Activated T-cell treated with anti-CD3 and anti-CD28 coated beads, Interleukin-2, amount 50 U/mL, for 72 hours (primary cell): Measurements from ENCODE around the gene CFAP52. TPM values are rescaled to one million over a fixed set of nuclear protein-coding genes. Genes with fewer than 3 reads are reported as not detected.
A peak's percentile ranks its signal among the peaks of the same experiment; 100 is the strongest.
"Not testable (repeated sequence)": the region's sequence is repeated elsewhere in the genome, so short reads cannot be mapped to it uniquely, and the experiment has no call there.

Experiments used
- ATAC-seq, 2 donors: fragments of 150-1000 bp; cut with Tn5 transposase; replicated peaks in 1 of 2; 2 replicates each; pipeline ENCODE4 v1.10.0; 2021; ENCODE audit warnings: moderate library complexity in 2 of 2, mild to moderate bottlenecking in 1 of 2
- DNase-seq, 2 donors: peaks; one replicate each; pipeline ENCODE4 v3.0.0; 2021 to 2022; ENCODE audit warnings: mixed read lengths in 1 of 2
- H3K27ac Mint-ChIP-seq: one replicate; pipeline ENCODE4 v1.8.0; 2022; ENCODE audit warnings: mild to moderate bottlenecking, moderate library complexity, mixed read lengths
- H3K27me3 Mint-ChIP-seq: one replicate; pipeline ENCODE4 v1.8.0; 2022; ENCODE audit warnings: low read depth, mixed read lengths
- H3K36me3 Mint-ChIP-seq, 2 donors: one replicate each; pipeline ENCODE4 v1.8.0; 2022; ENCODE audit warnings: mixed read lengths in 2 of 2, mild to moderate bottlenecking in 1 of 2; ENCODE audit not compliant: insufficient read depth in 2 of 2
- H3K4me1 Mint-ChIP-seq: one replicate; pipeline ENCODE4 v1.8.0; 2022; ENCODE audit warnings: low read depth, mixed read lengths
- H3K4me3 Mint-ChIP-seq, 2 donors: one replicate each; pipeline ENCODE4 v1.8.0; 2022; ENCODE audit warnings: mild to moderate bottlenecking in 2 of 2, mixed read lengths in 2 of 2, moderate library complexity in 2 of 2
- H3K9me3 Mint-ChIP-seq, 2 donors: one replicate each; pipeline ENCODE4 v1.8.0; 2022; ENCODE audit warnings: mixed read lengths in 2 of 2
- total RNA-seq, 2 donors: library from RNA; stranded (reverse); gene quantifications; one replicate each; pipeline ENCODE4 v1.2.3, GENCODE V29; 2022

The CFAP52 gene
- total RNA-seq, 2 donors from 2014 or later = 0.28 to 0.77 TPM

DNA sequence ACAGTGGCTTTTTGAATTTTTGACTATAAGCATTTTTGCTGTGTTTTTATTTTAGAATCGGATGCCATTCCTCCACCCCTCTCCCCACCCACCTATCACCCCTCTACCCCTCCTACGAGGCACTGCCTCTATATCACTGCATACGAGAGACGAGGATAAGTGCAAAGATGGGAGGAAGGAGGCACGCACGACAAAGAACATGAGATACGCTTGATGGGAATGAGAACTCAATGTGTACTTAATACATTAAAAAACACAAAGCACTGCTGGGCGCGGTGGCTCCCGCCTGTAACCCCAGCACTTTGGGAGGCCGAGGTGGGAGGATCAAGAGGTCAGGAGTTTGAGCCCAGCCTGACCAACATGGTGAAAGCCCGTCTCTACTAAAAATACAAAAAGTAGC, 60.1 kb downstream of the CFAP52 start:
- H3K9me3 Mint-ChIP-seq = no peaks in the 10 kb centered on the region
- no peaks in the 10 kb centered on the region for H3K36me3 Mint-ChIP-seq
- DNase-seq (no peak), ATAC-seq (no peak)
- H3K27ac Mint-ChIP-seq = no peak overlapping the region
- no peaks in the 10 kb centered on the region for H3K4me1 Mint-ChIP-seq
- peaks cover 22% of the 10 kb centered on the region for H3K27me3 Mint-ChIP-seq
- no peak overlapping the region for H3K4me3 Mint-ChIP-seq

DNA sequence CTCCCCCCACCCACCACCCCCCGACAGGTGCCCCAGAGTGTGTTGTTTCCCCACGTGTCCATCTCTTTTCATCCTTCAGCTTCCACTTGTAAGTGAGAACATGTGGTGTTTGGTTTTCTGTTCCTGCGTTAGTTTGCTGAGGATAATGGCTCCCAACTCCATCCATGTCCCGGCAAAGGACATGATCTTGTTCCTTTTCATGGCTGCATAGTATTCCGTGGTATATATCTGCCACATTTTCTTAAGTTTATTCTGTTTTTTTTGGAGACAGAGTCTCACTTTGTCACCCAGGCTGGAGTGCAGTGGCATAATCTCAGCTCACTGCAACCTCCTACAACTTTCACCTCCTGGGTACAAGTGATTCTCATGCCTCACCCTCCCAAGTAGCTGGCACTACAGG, 63.9 kb downstream of the CFAP52 start:
- not testable (repeated sequence) for H3K27ac Mint-ChIP-seq, H3K9me3 Mint-ChIP-seq, DNase-seq, ATAC-seq, H3K4me3 Mint-ChIP-seq, H3K4me1 Mint-ChIP-seq, H3K36me3 Mint-ChIP-seq
- peaks cover 43% of the 10 kb centered on the region for H3K27me3 Mint-ChIP-seq

DNA sequence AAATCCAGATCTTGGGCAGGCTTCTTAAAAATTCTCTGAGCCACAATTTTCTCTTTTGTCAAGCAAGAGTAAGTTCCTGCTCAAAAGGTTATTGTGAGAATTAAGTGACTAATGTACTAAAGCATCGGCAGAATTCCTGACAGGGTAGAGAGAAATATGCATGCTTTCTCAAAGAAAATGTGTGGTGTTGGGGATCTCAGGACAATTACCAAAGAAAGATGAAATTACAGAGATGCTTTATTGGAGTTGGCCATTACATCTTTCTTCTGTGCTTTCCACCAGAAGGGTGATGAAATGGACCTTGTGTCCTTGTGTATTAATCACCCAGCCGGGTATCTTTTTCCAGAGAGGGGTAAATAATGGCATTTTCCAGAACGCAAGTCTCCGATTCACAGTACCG, 67.2 kb downstream of the CFAP52 start:
- peaks cover 17% of the 10 kb centered on the region for H3K4me1 Mint-ChIP-seq
- ATAC-seq = no peak
- DNase-seq = no peak
- H3K27me3 Mint-ChIP-seq = peaks cover 62% of the 10 kb centered on the region
- H3K27ac Mint-ChIP-seq = no peak overlapping the region
- peak overlapping the region; percentile 7 to 43 for H3K4me3 Mint-ChIP-seq
- H3K36me3 Mint-ChIP-seq = no peaks in the 10 kb centered on the region
- no peaks in the 10 kb centered on the region for H3K9me3 Mint-ChIP-seq

DNA sequence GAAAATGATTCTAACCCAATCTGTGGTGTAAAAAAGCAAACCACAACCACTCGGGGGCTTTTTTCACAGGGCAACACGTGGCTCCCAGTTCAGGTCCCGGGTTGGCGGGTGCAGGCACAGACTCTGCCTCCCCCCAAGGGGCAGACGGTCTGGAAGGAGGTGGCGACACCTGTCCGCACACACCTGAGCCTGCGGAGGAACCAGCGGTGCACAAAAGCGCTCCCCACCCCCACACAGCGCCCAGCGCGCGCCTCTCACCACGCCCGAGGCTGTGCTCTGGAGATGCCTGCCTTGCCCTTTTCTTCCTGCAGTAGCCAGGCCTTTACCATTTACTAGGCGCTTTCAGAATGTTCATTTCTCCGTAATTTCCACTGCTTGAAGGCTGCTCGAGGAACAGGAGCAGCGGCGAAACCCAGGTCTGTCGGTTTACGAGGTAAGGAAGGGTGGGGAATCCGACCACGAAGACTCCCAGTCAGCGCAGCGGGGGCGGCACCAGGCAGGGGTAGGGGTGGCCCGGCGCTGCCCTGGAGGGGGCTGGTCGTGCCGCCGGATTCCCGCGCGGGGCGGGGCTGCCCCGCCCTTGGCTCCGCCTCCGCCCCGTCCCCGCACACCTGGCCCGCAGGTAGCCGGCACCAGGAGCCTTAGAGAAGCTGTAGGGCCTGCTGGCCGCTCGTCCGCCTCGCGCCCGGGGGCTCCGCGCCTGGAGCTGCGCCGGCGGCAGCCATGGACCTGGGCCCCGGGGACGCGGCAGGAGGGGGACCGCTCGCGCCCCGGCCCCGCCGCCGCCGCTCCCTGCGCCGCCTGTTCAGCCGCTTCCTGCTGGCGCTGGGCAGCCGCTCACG, 68.7 kb downstream of the CFAP52 start, which contains the start of gene USP43:
TSS of gene USP43 (plus strand) at position 608 of the 842 bp plus-strand sequence. CDS start at position 724, 116 bp downstream.
- Mint-ChIP-seq H3K4me3 (peak within 1 kb of the TSS; percentile 84 to 88), H3K27ac (peak within 1 kb of the TSS; percentile 1), H3K9me3 (no peaks in the 10 kb centered on the region), H3K4me1 (peaks cover 21% of the 10 kb centered on the region), H3K36me3 (no peaks in the 10 kb centered on the region), H3K27me3 (peaks cover 67% of the 10 kb centered on the region)
- peak; percentile 67 to 70 for ATAC-seq
- peak; percentile 30 to 39 for DNase-seq

DNA sequence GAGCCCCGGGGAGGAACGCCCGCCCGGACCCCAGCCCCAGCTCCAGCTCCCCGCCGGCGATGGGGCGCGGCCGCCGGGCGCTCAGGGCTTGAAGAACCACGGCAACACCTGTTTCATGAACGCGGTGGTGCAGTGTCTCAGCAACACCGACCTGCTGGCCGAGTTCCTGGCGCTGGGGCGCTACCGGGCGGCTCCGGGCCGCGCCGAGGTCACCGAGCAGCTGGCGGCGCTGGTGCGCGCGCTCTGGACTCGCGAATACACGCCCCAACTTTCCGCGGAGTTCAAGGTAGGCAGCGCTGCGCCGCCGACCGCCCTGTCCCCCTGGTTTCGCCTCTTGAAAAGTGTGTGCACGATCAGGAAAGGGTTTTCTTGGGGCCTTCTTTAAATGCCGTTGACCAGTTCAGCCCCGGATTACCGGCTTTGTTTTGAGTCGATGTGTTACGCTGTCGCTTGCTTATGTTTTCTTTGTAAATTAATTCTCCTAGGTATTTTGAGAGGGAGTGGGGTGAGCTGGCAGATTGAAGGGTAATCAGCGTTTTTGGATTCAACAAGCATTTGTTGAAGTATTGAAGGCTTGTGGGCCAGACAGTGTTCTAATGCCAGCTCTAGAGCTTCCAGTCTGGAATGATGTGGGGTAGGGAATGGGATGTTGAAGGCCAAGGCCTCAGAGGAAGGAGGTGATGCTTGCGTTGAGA, 69.6 kb downstream of the CFAP52 start:
- Mint-ChIP-seq H3K36me3 (no peaks in the 10 kb centered on the region), H3K9me3 (no peaks in the 10 kb centered on the region), H3K27me3 (peaks cover 63% of the 10 kb centered on the region), H3K27ac (peak overlapping the region; percentile 1), H3K4me1 (peaks cover 21% of the 10 kb centered on the region), H3K4me3 (peak overlapping the region; percentile 79 to 86)
- ATAC-seq = peak; percentile 70 to 78
- DNase-seq = peak; percentile 38 to 60

DNA sequence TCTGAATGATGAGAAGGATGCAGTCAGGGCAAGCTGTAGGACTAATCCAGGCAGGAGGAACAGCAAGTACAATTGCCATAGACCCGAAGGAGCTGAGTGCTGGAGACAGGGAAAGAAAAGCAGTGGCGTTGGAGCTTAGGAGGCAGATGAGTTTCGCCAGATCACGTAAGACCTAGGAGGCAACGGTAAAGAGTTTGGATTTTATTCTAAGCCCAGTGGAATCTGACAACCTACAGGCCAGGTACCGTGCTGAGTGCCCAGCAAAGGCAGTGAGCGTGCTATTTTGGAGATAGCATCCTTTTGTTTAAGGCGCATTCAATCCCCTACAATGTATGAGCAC, 70.1 kb downstream of the CFAP52 start:
- peaks cover 21% of the 10 kb centered on the region for H3K4me1 Mint-ChIP-seq
- ATAC-seq = no peak
- peaks cover 63% of the 10 kb centered on the region for H3K27me3 Mint-ChIP-seq

DNA sequence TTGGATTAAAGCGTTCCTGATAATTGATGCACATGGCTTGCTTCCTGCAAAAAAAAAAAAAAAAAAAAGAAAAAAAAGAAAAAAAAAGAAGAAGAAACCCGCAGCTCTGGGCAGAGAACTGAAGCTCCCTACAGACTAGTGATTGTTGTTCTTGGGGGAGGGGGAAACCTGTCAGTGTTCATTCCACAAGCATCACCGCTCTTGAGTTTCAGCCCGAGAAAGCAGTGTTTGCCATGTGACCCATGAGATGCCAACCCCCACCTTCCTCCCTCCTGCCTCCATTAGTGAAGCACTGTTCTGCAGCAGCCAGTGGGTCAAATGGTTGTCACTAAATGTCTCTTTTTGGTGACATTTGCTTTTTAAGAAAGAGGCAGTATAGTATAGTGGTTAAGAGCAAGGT, 70.6 kb downstream of the CFAP52 start:
- Mint-ChIP-seq H3K27me3 (peaks cover 61% of the 10 kb centered on the region), H3K27ac (no peak overlapping the region), H3K9me3 (no peaks in the 10 kb centered on the region), H3K36me3 (no peaks in the 10 kb centered on the region), H3K4me3 (no peak overlapping the region), H3K4me1 (peaks cover 21% of the 10 kb centered on the region)
- ATAC-seq (no peak), DNase-seq (no peak)

More for the DNA sequence above, 70.1 kb downstream of the CFAP52 start:
- H3K36me3 Mint-ChIP-seq = no peaks in the 10 kb centered on the region
- peak overlapping the region; percentile 79 to 86 for H3K4me3 Mint-ChIP-seq
- no peak for DNase-seq
- peak overlapping the region; percentile 1 for H3K27ac Mint-ChIP-seq
- no peaks in the 10 kb centered on the region for H3K9me3 Mint-ChIP-seq

DNA sequence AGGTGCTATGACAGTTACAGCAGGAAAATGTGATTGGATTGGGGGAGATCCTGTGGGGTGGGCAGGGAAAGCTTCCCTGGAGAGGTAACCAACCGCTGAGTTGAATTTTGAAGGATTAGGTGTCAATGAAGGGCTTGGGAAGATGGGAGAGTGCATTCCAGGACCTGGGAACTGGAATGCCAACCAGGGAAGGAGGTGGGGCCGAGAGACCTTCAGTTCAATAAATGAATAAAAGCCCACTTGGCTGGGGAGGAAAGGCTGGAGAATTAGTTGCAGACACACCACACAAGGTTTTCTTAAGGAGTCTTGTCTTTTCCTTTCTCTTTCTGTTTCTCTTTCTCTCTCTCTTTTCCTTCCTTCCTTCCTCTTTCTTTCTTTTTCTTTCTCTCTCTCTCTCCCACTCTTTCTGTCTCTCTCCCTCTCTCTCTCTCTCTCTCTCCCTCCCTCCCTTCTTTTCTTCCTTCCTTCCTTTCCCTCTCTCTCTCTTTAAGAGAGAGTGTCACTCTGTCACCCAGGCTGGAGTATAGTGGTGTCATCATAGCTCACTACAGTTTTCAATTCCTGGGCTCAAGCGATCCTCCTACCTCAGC, 72.2 kb downstream of the CFAP52 start:
- ATAC-seq = no peak
- Mint-ChIP-seq H3K27ac (no peak overlapping the region), H3K4me3 (peak overlapping the region in 1 of 2 donors; percentile 41), H3K27me3 (peaks cover 52% of the 10 kb centered on the region), H3K4me1 (peaks cover 21% of the 10 kb centered on the region), H3K36me3 (no peaks in the 10 kb centered on the region), H3K9me3 (no peaks in the 10 kb centered on the region)
- no peak for DNase-seq

DNA sequence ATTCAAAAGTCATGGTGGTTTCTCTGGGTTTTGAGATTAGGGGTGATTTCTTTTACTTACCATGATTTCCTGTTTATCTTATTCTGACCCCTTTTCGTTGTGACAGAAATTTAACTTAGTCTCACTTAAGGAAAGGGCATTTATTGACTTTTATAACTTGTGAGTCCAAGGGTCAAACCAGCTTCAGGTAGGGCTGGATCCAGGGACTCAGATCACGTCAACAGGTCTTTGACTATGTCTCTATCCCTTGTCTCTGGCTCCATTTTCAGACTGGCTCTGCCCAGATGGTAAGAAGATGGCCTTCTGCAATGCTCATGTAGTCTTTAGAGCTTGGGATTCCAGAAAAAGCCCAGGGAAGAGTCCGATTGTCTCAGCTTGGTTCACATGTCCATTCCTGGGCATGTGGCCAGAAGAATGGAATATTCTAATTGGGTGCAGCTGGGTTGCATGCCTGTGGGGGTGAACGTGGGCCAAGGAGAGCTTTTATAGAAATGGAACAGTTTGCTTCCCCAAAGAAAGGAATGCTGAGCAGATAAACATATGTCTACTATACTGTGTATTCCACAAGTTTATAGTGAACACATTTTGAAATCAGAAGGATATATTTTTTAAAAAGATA, 82.3 kb downstream of the CFAP52 start:
- Mint-ChIP-seq H3K4me1 (no peaks in the 10 kb centered on the region), H3K36me3 (no peaks in the 10 kb centered on the region), H3K27me3 (peaks cover 20% of the 10 kb centered on the region), H3K4me3 (no peak overlapping the region), H3K27ac (no peak overlapping the region), H3K9me3 (no peaks in the 10 kb centered on the region)
- ATAC-seq = no peak
- no peak for DNase-seq

DNA sequence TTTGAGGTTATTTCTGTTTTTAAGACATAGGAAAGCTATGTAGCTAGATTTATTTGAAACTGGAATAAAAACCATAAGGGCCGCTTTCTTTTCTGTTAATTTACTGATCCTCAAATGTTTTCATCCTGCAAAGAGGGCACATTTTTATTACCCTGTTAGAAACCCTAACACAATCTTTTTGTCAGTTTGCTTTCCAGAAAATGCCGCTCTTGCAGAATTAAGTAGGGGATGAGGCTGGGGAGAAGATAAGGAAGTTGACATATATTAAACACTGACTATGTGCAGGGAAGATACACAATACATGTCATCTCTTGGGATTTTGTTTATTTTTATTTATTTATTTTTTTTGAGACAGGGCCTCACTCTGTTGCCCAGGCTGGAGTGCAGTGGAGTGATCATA, 84.6 kb downstream of the CFAP52 start:
- Mint-ChIP-seq H3K27ac (no peak overlapping the region), H3K36me3 (no peaks in the 10 kb centered on the region), H3K4me1 (no peaks in the 10 kb centered on the region), H3K27me3 (peaks cover 8% of the 10 kb centered on the region), H3K9me3 (no peaks in the 10 kb centered on the region), H3K4me3 (no peak overlapping the region)
- no peak for DNase-seq
- ATAC-seq = no peak

DNA sequence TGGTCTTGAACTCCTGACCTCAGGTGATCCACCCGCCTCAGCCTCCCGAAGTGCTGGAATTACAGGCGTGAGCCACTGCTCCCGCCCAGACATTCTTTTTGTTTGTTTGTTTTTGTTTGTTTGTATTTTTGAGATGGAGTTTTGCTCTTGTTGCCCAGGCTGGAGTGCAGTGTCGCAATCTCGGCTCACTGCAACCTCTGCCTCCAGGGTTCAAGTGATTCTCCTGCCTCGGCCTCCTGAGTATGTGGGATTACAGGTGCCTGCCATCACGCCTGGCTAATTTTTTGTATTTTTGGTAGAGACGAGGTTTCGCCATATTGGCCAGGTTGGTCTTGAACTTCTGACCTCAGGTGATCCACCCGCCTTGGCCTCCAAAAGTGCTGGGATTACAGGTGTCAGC, 87.1 kb downstream of the CFAP52 start:
- not testable (repeated sequence) for H3K4me1 Mint-ChIP-seq, H3K36me3 Mint-ChIP-seq, H3K27ac Mint-ChIP-seq, H3K9me3 Mint-ChIP-seq, H3K27me3 Mint-ChIP-seq, ATAC-seq, DNase-seq, H3K4me3 Mint-ChIP-seq

DNA sequence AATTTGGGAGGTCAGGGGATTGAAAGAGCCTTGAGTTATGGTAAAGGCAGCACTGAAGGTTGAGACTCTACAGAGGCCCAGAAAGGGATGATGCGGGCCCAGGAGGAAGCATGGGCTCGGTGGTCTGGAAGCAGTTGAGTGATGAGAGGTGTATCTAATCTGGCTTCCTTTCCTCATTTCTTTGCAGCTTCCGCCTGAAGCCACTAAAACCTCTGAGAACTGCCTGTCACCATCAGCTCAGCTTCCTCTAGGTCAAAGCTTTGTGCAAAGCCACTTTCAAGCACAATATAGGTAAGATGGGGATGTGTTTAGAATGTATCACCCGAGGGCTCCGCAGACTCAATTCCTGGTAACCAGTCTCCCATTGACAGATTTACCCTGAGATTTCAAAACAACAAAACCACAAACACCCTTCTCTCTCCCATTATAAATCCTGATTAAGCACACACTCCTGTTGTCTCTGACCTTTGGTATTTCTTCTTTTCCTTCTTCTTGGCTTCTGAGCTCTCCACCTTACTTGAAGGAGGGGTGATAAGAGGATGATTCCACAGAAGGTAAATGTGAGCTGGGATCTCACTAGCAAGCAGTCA, 90.1 kb downstream of the CFAP52 start:
- DNase-seq (peak in 1 of 2 donors; percentile 16), ATAC-seq (peak; percentile 18 to 81)
- peaks cover 9% of the 10 kb centered on the region for H3K4me1 Mint-ChIP-seq
- H3K9me3 Mint-ChIP-seq = no peaks in the 10 kb centered on the region
- peak overlapping the region in 1 of 2 donors; percentile 2 for H3K4me3 Mint-ChIP-seq
- no peaks in the 10 kb centered on the region for H3K36me3 Mint-ChIP-seq
- no peak overlapping the region for H3K27ac Mint-ChIP-seq
- peaks cover 26% of the 10 kb centered on the region for H3K27me3 Mint-ChIP-seq
